Body of pancreas (tissue), 4 donors: ENCODE results near the gene OPA3. TPM values are rescaled to one million over a fixed set of nuclear protein-coding genes. Genes with fewer than 3 reads are reported as not detected.

Experiments used
- ATAC-seq: fragments of 150-250 bp; one replicate; pipeline ENCODE4 v1.9.1; 2016
- DNase-seq, 4 donors: peaks; one replicate each; pipeline ENCODE4 v3.0.0-alpha.2; 2019
- H3K27ac ChIP-seq, 4 donors: fragments of 200-600 bp; sonication (generic); 1 replicate in 3 of 4; 2 replicates in 1 of 4; pipeline versions ENCODE4 v1.5.1 to v1.6.1; 2016 to 2019; ENCODE audit warnings: mild to moderate bottlenecking in 1 of 4, mixed read lengths in 1 of 4, moderate library complexity in 1 of 4
- H3K27me3 ChIP-seq, 2 donors: fragments of 200-600 bp; sonication (generic); one replicate each; pipeline ENCODE4 v1.6.0; 2016; ENCODE audit warnings: mild to moderate bottlenecking in 1 of 2
- H3K36me3 ChIP-seq, 2 donors: fragments of 200-600 bp; sonication (generic); replicated peaks in 1 of 2; 2 replicates each; pipeline ENCODE4 v1.5.1; 2016; ENCODE audit warnings: low read depth in 2 of 2; ENCODE audit not compliant: insufficient read depth in 1 of 2
- H3K4me1 ChIP-seq: fragments of 200-600 bp; sonication (generic); one replicate; pipeline ENCODE4 v1.6.0; 2016
- H3K4me3 ChIP-seq, 2 donors: fragments of 200-600 bp; sonication (generic); 1 replicate in 1 of 2; 2 replicates in 1 of 2; pipeline ENCODE4 v1.5.1; 2016 to 2019
- H3K9me3 ChIP-seq, 3 donors: fragments of 200-600 bp; sonication (generic); 1 replicate in 2 of 3; 2 replicates in 1 of 3; pipeline ENCODE4 v1.5.1; 2016
- POLR2A ChIP-seq, 3 donors: fragments of 450-650 bp; IDR thresholded peaks; one replicate each; pipeline ENCODE4 v1.6.1; 2016; ENCODE audit warnings: antibody characterized with exemption in 3 of 3, mild to moderate bottlenecking in 2 of 3
- WGBS, 2 donors: methylation state at CpG; one replicate each; pipeline ENCODE4 v1.1.5; 2017; 5-methylcytosine and 5-hydroxymethylcytosine counted together
- intact Hi-C: fragments of 100-400 bp; cut with DNase I; formaldehyde crosslinking; loops from one replicate; pipeline ENCODE4 v1.15.1; 2023
- total RNA-seq, 2 donors: library from RNA; depleted of rRNA; stranded (reverse); fragments of >200 nt; gene quantifications; one replicate each; pipeline ENCODE4 v1.1.0, GENCODE V29; 2016
- TF ChIP-seq, protein P1 (sequence below), 7 experiments: fragments of 450-650 bp in 4 of 7; fragments of 200-600 bp in 3 of 7; sonication (generic) in 3 of 7; IDR thresholded peaks; one replicate each; pipeline ENCODE4 v1.5.1; 2016 to 2019; ENCODE audit warnings: antibody characterized with exemption in 7 of 7

Gene OPA3
- total RNA-seq, 2 donors from 2014 or later: 4.2 to 22.7 TPM

GRCh38 chr19:45528149-45528743 lies 56.4 kb downstream of the OPA3 start:
- intact Hi-C loops: loop anchor here (10.0 kb wide), 1 partner anchor 117 kb away; no protein-coding TSS in a partner anchor
- H3K36me3 ChIP-seq: no peaks in the 10 kb centered on the region
- no peaks in the 10 kb centered on the region for H3K9me3 ChIP-seq
- 9 to 14% methylated on average over 17 of the region's 17 CpGs for WGBS, 2 donors
- DNase-seq (peak; percentile 39 to 71 (median 54)), ATAC-seq (peak; percentile 33)
- TF ChIP-seq POLR2A (IDR thresholded peaks at IDR 0.05): peak in 1 of 3 donors; percentile 12
- TF ChIP-seq, protein P1, sequence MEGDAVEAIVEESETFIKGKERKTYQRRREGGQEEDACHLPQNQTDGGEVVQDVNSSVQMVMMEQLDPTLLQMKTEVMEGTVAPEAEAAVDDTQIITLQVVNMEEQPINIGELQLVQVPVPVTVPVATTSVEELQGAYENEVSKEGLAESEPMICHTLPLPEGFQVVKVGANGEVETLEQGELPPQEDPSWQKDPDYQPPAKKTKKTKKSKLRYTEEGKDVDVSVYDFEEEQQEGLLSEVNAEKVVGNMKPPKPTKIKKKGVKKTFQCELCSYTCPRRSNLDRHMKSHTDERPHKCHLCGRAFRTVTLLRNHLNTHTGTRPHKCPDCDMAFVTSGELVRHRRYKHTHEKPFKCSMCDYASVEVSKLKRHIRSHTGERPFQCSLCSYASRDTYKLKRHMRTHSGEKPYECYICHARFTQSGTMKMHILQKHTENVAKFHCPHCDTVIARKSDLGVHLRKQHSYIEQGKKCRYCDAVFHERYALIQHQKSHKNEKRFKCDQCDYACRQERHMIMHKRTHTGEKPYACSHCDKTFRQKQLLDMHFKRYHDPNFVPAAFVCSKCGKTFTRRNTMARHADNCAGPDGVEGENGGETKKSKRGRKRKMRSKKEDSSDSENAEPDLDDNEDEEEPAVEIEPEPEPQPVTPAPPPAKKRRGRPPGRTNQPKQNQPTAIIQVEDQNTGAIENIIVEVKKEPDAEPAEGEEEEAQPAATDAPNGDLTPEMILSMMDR (IDR thresholded peaks at IDR 0.05): no peak
- peak overlapping the region; percentile 4 to 69 (median 62) for H3K27ac ChIP-seq
- no peaks in the 10 kb centered on the region for H3K27me3 ChIP-seq
- H3K4me1 ChIP-seq: peaks cover 45% of the 10 kb centered on the region
- no peak overlapping the region for H3K4me3 ChIP-seq

DNA sequence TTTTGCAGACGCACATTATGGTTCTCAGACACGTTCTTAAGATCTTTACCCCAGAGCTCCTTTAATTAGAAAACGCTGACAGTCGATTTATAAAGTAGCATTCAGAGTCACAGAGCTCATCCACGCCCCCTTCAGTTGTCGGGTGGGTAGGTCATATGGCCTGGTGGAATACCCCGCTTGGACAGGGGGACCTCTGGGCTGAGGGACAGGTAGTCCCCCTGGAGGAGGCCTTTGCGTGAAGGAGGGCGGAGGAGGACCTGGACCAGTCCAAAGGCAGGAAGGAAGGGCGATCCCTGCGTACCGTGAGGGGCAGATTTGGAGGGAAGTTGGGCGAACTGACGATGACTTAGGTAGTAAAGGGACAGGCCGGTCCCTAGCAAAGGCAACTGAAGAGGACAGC lies 56.9 kb downstream of the OPA3 start:
- H3K9me3 ChIP-seq: no peaks in the 10 kb centered on the region
- ATAC-seq: no peak
- peaks cover 45% of the 10 kb centered on the region for H3K4me1 ChIP-seq
- TF ChIP-seq, protein P1 (IDR thresholded peaks at IDR 0.05): no peak
- TF ChIP-seq POLR2A (IDR thresholded peaks at IDR 0.05): no peak
- no peaks in the 10 kb centered on the region for H3K27me3 ChIP-seq
- intact Hi-C loops: loop anchor here (10.0 kb wide), 1 partner anchor 117 kb away; no protein-coding TSS in a partner anchor
- H3K27ac ChIP-seq: peak overlapping the region in 3 of 4 donors; percentile 57 to 69 (median 68)
- no peak overlapping the region for H3K4me3 ChIP-seq
- WGBS, 2 donors: 78 to 82% methylated on average over 15 of the region's 15 CpGs
- H3K36me3 ChIP-seq: no peaks in the 10 kb centered on the region
- no peak for DNase-seq

DNA sequence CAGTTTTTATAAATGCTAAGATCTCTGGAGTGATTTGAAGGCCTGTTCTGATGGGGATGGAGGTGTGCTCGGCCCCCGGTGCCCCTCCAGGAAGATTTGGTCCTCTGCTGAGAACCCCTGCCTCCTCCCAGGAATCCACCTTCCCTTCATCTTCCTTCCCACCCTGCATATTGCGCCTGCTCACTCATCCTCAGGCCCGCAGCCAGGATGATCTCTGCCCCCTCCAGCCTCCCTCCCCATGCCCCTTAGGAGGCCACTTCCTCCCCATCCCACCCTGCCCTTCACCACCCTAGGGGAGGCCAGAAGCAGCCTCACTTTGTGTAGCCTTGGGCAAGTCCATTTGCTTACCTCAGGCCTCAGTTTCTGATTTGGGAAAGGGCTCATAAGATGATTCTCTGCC lies 57.6 kb downstream of the OPA3 start:
- WGBS, 2 donors: 86 to 89% methylated on average over 4 of the region's 4 CpGs
- Histone ChIP-seq H3K9me3 (no peaks in the 10 kb centered on the region), H3K4me3 (no peak overlapping the region), H3K27ac (peak overlapping the region in 1 of 4 donors; percentile 79), H3K4me1 (peaks cover 45% of the 10 kb centered on the region), H3K36me3 (no peaks in the 10 kb centered on the region), H3K27me3 (no peaks in the 10 kb centered on the region)
- no peak for ATAC-seq
- no peak for TF ChIP-seq POLR2A (IDR thresholded peaks at IDR 0.05)
- intact Hi-C loops: loop anchor here (10.0 kb wide), 1 partner anchor 118 kb away; no protein-coding TSS in a partner anchor
- DNase-seq: no peak

GRCh38 chr19:45526143-45526542 lies 58.5 kb downstream of the OPA3 start:
- TF ChIP-seq, protein P1 (IDR thresholded peaks at IDR 0.05): no peak
- TF ChIP-seq POLR2A (IDR thresholded peaks at IDR 0.05): no peak
- Histone ChIP-seq H3K9me3 (no peaks in the 10 kb centered on the region), H3K36me3 (no peaks in the 10 kb centered on the region), H3K27ac (peak overlapping the region in 2 of 4 donors; percentile 63 to 79), H3K27me3 (no peaks in the 10 kb centered on the region), H3K4me3 (no peak overlapping the region), H3K4me1 (peaks cover 45% of the 10 kb centered on the region)
- 62 to 79% methylated on average over 9 of the region's 9 CpGs for WGBS, 2 donors
- ATAC-seq (no peak), DNase-seq (peak; percentile 62 to 76 (median 68))
- intact Hi-C loops: loop anchor here (10.0 kb wide), 1 partner anchor 119 kb away; no protein-coding TSS in a partner anchor

DNA sequence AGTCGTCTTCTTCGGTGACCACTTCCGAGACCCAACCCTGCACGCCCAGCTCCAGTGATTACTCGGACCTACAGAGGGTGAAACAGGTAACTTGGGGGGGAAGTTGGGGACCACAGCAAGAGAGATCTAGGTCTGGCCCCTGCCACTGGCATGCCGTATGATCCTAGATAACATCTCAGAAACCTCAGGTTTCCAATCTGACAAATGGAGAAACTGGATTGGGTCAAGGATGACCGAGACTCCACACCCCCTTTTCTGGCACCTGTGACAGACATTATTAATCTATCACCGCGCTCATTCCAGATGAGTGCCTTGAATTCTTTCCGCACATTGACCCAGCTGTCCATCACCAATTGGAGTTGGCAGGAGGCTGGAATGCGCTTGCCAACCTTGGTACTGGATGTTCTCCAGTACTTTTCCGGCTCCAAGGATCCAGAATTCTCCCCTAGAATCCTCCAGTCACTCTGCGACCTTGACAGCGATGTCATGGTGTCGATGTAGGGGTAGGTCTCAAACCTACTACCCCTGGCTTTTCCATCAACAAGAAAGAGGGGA lies 60.0 kb downstream of the OPA3 start:
- TF ChIP-seq, protein P1 (IDR thresholded peaks at IDR 0.05): no peak
- TF ChIP-seq POLR2A (IDR thresholded peaks at IDR 0.05): no peak
- Histone ChIP-seq H3K27me3 (no peaks in the 10 kb centered on the region), H3K27ac (peak overlapping the region; percentile 34 to 79 (median 52)), H3K36me3 (peaks cover 0 to 2% of the 10 kb centered on the region in 2 donors), H3K4me3 (no peak overlapping the region), H3K9me3 (no peaks in the 10 kb centered on the region), H3K4me1 (peaks cover 45% of the 10 kb centered on the region)
- intact Hi-C loops: loop anchor here (10.0 kb wide), 1 partner anchor 120 kb away; no protein-coding TSS in a partner anchor
- peak; percentile 77 to 87 (median 86) for DNase-seq
- peak; percentile 69 for ATAC-seq
- 41 to 46% methylated on average over 13 to 15 of the region's 15 CpGs for WGBS, 2 donors
